HEK293T (cell line): ENCODE results near the gene CDC37L1.

Experiments
- ARNT ChIP-seq: fragments of 450-650 bp; IDR thresholded peaks from 2 replicates; pipeline ENCODE4 v1.6.1; 2017; ENCODE audit warnings: mild to moderate bottlenecking
- BHLHE40 ChIP-seq: fragments of 450-650 bp; IDR thresholded peaks from 2 replicates; pipeline ENCODE4 v1.6.1; 2016; ENCODE audit warnings: mild to moderate bottlenecking, moderate library complexity, borderline replicate concordance
- ELF4 ChIP-seq: fragments of 450-650 bp; IDR thresholded peaks from 2 replicates; pipeline ENCODE4 v1.6.1; 2017; ENCODE audit warnings: antibody characterized with exemption
- FOXA1 ChIP-seq: fragments of 450-650 bp; IDR thresholded peaks from 2 replicates; pipeline ENCODE4 v1.6.1; 2016; ENCODE audit warnings: mild to moderate bottlenecking
- FOXK2 ChIP-seq: fragments of 450-650 bp; IDR thresholded peaks from 2 replicates; pipeline ENCODE4 v1.6.1; 2016; ENCODE audit warnings: mild to moderate bottlenecking
- FOXM1 ChIP-seq: fragments of 450-650 bp; IDR thresholded peaks from 2 replicates; pipeline ENCODE4 v1.6.1; 2017; ENCODE audit warnings: mild to moderate bottlenecking, borderline replicate concordance
- NFRKB ChIP-seq: fragments of 450-650 bp; IDR thresholded peaks from 2 replicates; pipeline ENCODE4 v1.6.1; 2016; ENCODE audit warnings: mild to moderate bottlenecking, moderate library complexity
- PKNOX1 ChIP-seq: fragments of 450-650 bp; IDR thresholded peaks from 2 replicates; pipeline ENCODE4 v1.6.1; 2016
- SP1 ChIP-seq: fragments of 450-650 bp; IDR thresholded peaks from 2 replicates; pipeline ENCODE4 v1.6.1; 2017
- SUZ12 ChIP-seq: fragments of 450-650 bp; IDR thresholded peaks from 2 replicates; pipeline ENCODE4 v1.6.1; 2016; ENCODE audit warnings: mild to moderate bottlenecking
- TARDBP ChIP-seq: fragments of 450-650 bp; IDR thresholded peaks from 2 replicates; pipeline ENCODE4 v1.6.1; 2016
- ZNF384 ChIP-seq: fragments of 450-650 bp; IDR thresholded peaks from 2 replicates; pipeline ENCODE4 v1.6.1; 2016

GRCh38 chr9:4667681-4668080 lies 11.7 kb upstream of the CDC37L1 start:
- TF ChIP-seq NFRKB: no peak
- no peak for TF ChIP-seq SUZ12
- TF ChIP-seq SP1: no peak
- no peak for TF ChIP-seq BHLHE40
- no peak for TF ChIP-seq ELF4
- no peak for TF ChIP-seq PKNOX1
- no peak for TF ChIP-seq FOXK2
- no peak for TF ChIP-seq FOXM1
- TF ChIP-seq TARDBP: no peak
- TF ChIP-seq ZNF384: no peak
- TF ChIP-seq ARNT: no peak
- TF ChIP-seq FOXA1: no peak
